Mesothelial cell of epicardium (in vitro differentiated cells): ENCODE data around the gene AFF3. TPM values are rescaled to one million over a fixed set of nuclear protein-coding genes. Genes with fewer than 3 reads are reported as not detected.

Source experiments
- DNase-seq, 2 experiments: peaks; one replicate each; pipeline ENCODE4 v3.0.0; 2021; ENCODE audit warnings: low spot score in 2 of 2; ENCODE audit not compliant: unreplicated experiment in 2 of 2
- H3K27ac Mint-ChIP-seq: 2 replicates; pipeline ENCODE4 v1.8.0; 2021; ENCODE audit warnings: mixed read lengths
- H3K27me3 Mint-ChIP-seq: 2 replicates; pipeline ENCODE4 v1.8.0; 2021; ENCODE audit warnings: low read depth, mixed read lengths
- H3K36me3 Mint-ChIP-seq: 2 replicates; pipeline ENCODE4 v1.8.0; 2021; ENCODE audit warnings: mixed read lengths
- H3K4me1 Mint-ChIP-seq: 2 replicates; pipeline ENCODE4 v1.8.0; 2021; ENCODE audit warnings: mixed read lengths
- H3K4me3 Mint-ChIP-seq: 2 replicates; pipeline ENCODE4 v1.8.0; 2021; ENCODE audit warnings: mild to moderate bottlenecking, moderate library complexity, mixed read lengths
- H3K9me3 Mint-ChIP-seq: 2 replicates; pipeline ENCODE4 v1.8.0; 2021; ENCODE audit warnings: mixed read lengths
- total RNA-seq: library from RNA; stranded (reverse); gene quantifications from 3 replicates; pipeline ENCODE4 v1.2.1, GENCODE V29; 2021
- TF ChIP-seq, protein P1 (sequence below): fragments of 200-600 bp; sonication (generic); IDR thresholded peaks from one replicate; pipeline ENCODE4 v1.5.0; 2021; ENCODE audit warnings: antibody characterized with exemption; ENCODE audit not compliant: unreplicated experiment

Gene AFF3
- total RNA-seq, 1 donor from 2014 or later: 14.4 TPM

DNA sequence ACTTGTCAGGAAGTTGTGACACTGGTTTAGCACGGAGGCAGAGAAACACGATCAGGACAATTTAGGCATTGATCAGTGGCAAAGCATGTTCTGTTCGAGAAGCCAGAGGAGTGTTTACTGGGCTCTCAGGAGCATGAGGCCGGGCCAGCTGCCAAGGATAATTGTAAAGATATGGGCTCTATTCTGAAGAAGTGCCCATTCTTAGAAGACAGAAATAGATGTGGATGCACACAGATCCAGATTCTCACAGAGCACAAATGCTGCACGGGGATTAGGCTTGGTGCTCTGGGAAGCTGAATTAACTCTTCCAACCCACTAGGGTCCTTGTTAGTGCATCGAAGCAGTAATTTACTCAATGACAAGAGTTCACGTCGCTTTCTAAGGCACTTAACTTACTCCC lies 16.2 kb downstream of the AFF3 start:
- peaks cover 25% of the 10 kb centered on the region for H3K9me3 Mint-ChIP-seq
- no peaks in the 10 kb centered on the region for H3K4me1 Mint-ChIP-seq
- H3K27me3 Mint-ChIP-seq: no peaks in the 10 kb centered on the region
- TF ChIP-seq, protein P1, sequence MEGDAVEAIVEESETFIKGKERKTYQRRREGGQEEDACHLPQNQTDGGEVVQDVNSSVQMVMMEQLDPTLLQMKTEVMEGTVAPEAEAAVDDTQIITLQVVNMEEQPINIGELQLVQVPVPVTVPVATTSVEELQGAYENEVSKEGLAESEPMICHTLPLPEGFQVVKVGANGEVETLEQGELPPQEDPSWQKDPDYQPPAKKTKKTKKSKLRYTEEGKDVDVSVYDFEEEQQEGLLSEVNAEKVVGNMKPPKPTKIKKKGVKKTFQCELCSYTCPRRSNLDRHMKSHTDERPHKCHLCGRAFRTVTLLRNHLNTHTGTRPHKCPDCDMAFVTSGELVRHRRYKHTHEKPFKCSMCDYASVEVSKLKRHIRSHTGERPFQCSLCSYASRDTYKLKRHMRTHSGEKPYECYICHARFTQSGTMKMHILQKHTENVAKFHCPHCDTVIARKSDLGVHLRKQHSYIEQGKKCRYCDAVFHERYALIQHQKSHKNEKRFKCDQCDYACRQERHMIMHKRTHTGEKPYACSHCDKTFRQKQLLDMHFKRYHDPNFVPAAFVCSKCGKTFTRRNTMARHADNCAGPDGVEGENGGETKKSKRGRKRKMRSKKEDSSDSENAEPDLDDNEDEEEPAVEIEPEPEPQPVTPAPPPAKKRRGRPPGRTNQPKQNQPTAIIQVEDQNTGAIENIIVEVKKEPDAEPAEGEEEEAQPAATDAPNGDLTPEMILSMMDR: no peak
- no peak for DNase-seq
- no peak overlapping the region for H3K4me3 Mint-ChIP-seq
- H3K36me3 Mint-ChIP-seq: no peaks in the 10 kb centered on the region
- no peak overlapping the region for H3K27ac Mint-ChIP-seq

GRCh38 chr2:100125626-100126025 lies 16.8 kb downstream of the AFF3 start:
- H3K27me3 Mint-ChIP-seq: no peaks in the 10 kb centered on the region
- TF ChIP-seq, protein P1: no peak
- no peak overlapping the region for H3K27ac Mint-ChIP-seq
- DNase-seq: no peak
- H3K9me3 Mint-ChIP-seq: peaks cover 27% of the 10 kb centered on the region
- no peaks in the 10 kb centered on the region for H3K4me1 Mint-ChIP-seq
- no peak overlapping the region for H3K4me3 Mint-ChIP-seq
- H3K36me3 Mint-ChIP-seq: no peaks in the 10 kb centered on the region

- DNase-seq: no peak
- Mint-ChIP-seq H3K9me3 (peaks cover 27% of the 10 kb centered on the region), H3K4me1 (no peaks in the 10 kb centered on the region), H3K27ac (no peak overlapping the region), H3K4me3 (no peak overlapping the region), H3K36me3 (no peaks in the 10 kb centered on the region), H3K27me3 (no peaks in the 10 kb centered on the region)
- TF ChIP-seq, protein P1: no peak
Measured at GRCh38 chr2:100124761-100125160, 17.6 kb downstream of the AFF3 start.

GRCh38 chr2:100121124-100121718 lies 21.2 kb downstream of the AFF3 start:
- H3K4me3 Mint-ChIP-seq: no peak overlapping the region
- H3K4me1 Mint-ChIP-seq: no peaks in the 10 kb centered on the region
- H3K27me3 Mint-ChIP-seq: peaks cover 13% of the 10 kb centered on the region
- H3K27ac Mint-ChIP-seq: no peak overlapping the region
- TF ChIP-seq, protein P1: no peak
- no peak for DNase-seq
- H3K36me3 Mint-ChIP-seq: peaks cover 5% of the 10 kb centered on the region
- H3K9me3 Mint-ChIP-seq: peaks cover 44% of the 10 kb centered on the region

- Mint-ChIP-seq H3K9me3 (peaks cover 46% of the 10 kb centered on the region), H3K4me1 (no peaks in the 10 kb centered on the region), H3K27ac (no peak overlapping the region), H3K27me3 (peaks cover 18% of the 10 kb centered on the region), H3K36me3 (peaks cover 5% of the 10 kb centered on the region), H3K4me3 (no peak overlapping the region)
- TF ChIP-seq, protein P1: no peak
- no peak for DNase-seq
Measured at GRCh38 chr2:100119235-100119634, 23.2 kb downstream of the AFF3 start.

GRCh38 chr2:100113990-100114433 lies 28.4 kb downstream of the AFF3 start:
- peaks cover 51% of the 10 kb centered on the region for H3K27me3 Mint-ChIP-seq
- no peak overlapping the region for H3K27ac Mint-ChIP-seq

More at GRCh38 chr2:100113990-100114433, 28.4 kb downstream of the AFF3 start:
- H3K4me1 Mint-ChIP-seq: peaks cover 8% of the 10 kb centered on the region
- no peak for DNase-seq
- peaks cover 26% of the 10 kb centered on the region for H3K9me3 Mint-ChIP-seq
- TF ChIP-seq, protein P1: no peak
- H3K4me3 Mint-ChIP-seq: no peak overlapping the region
- peaks cover 5% of the 10 kb centered on the region for H3K36me3 Mint-ChIP-seq
